H1 (cell line): ENCODE measurements around the gene LAMTOR4. TPM values are rescaled to one million over a fixed set of nuclear protein-coding genes. Genes with fewer than 3 reads are reported as not detected.

Experiments
- CHD1 ChIP-seq: IDR thresholded peaks from 2 replicates; pipeline ENCODE4 v1.6.1; 2012; ENCODE audit warnings: low read depth, low read length, improper control_type of control experiment
- CTBP2 ChIP-seq: IDR thresholded peaks from 2 replicates; pipeline ENCODE4 v1.7.0; 2011; ENCODE audit warnings: borderline replicate concordance, mild to moderate bottlenecking, moderate library complexity, mixed read lengths, low read length; ENCODE audit not compliant: insufficient read depth, insufficient read length
- EZH2 ChIP-seq: fragments of 200-600 bp; sonication (generic); IDR thresholded peaks from 2 replicates; pipeline ENCODE4 v1.7.1; 2012; ENCODE audit warnings: low read depth, mild to moderate bottlenecking, moderate library complexity, low read length, inconsistent platforms; ENCODE audit not compliant: severe bottlenecking
- HDAC2 ChIP-seq, 2 experiments: fragments of 300-600 bp in 1 of 2; sonication (generic) in 1 of 2; IDR thresholded peaks; 2 replicates each; pipeline ENCODE4 v1.6.1; 2011 to 2012; ENCODE audit warnings: low read depth in 2 of 2, low read length in 2 of 2, mild to moderate bottlenecking in 2 of 2, moderate library complexity in 2 of 2, borderline replicate concordance in 1 of 2, inconsistent platforms in 1 of 2
- KDM1A ChIP-seq: fragments of 200-600, 300-600 bp; sonication (generic); IDR thresholded peaks from 2 replicates; pipeline ENCODE4 v1.7.1; 2016; ENCODE audit warnings: mild to moderate bottlenecking, low read length, borderline replicate concordance
- MAFK ChIP-seq: IDR thresholded peaks from 2 replicates; pipeline ENCODE4 v1.6.1; 2012; ENCODE audit warnings: low read depth, mild to moderate bottlenecking, improper control_type of control experiment, low read length
- SP4 ChIP-seq: IDR thresholded peaks from 2 replicates; pipeline ENCODE4 v1.6.1; 2012; ENCODE audit warnings: low read length, inconsistent platforms
- TAF1 ChIP-seq: IDR thresholded peaks from 2 replicates; pipeline ENCODE4 v1.6.1; 2011; ENCODE audit warnings: mild to moderate bottlenecking, low read depth, low read length
- polyA plus RNA-seq, 7 experiments: library from polyadenylated mRNA; depleted of rRNA in 3 of 7; stranded (reverse) in 5 of 7; unstranded in 2 of 7; fragments of >200 nt in 5 of 7; fragments of 200-250 nt in 2 of 7; gene quantifications; 1 replicate in 5 of 7; 2 replicates in 1 of 7; 4 replicates in 1 of 7; pipeline versions ENCODE4 v1.2.1 to v1.2.3, GENCODE V29; 2011 to 2013; ENCODE audit warnings: missing spikeins in 2 of 7, mixed read lengths in 2 of 7
- total RNA-seq: library from RNA; stranded (reverse); fragmentation: NEBNext Ultra II Directional; extraction: Animal tissue kit (Norgen Biotek cat#: 25700); gene quantifications from 2 replicates; pipeline ENCODE4 v1.2.1, GENCODE V29; 2021

The LAMTOR4 gene
- total and polyA plus RNA-seq, 2 of the 8 experiments (the other 6 are each of a cell fraction or from before 2014, with no cell fraction given): 153 to 622 TPM

- TF ChIP-seq HDAC2 (IDR thresholded peaks at IDR 0.05; ENCODE audit: borderline replicate concordance in 1 of 2, low read depth in 2 of 2, low read length in 2 of 2) (no peak), KDM1A (no peak), TAF1 (no peak), CTBP2 (no peak), CHD1 (no peak), EZH2 (no peak), MAFK (no peak), SP4 (no peak)
Observed at GRCh38 chr7:100102950-100103840, 45.5 kb upstream of the LAMTOR4 start (continued).
